Urinary bladder (tissue), 4 donors: ENCODE results near the gene FSTL5. TPM values are rescaled to one million over a fixed set of nuclear protein-coding genes. Genes with fewer than 3 reads are reported as not detected.

Experiments used
- DNase-seq: peaks from one replicate; pipeline ENCODE4 v3.0.0-alpha.2; 2015; ENCODE audit errors: extremely low spot score
- H3K27ac ChIP-seq: one replicate; pipeline ENCODE4 v1.5.1; 2013; ENCODE audit warnings: low read depth, mild to moderate bottlenecking, moderate library complexity
- H3K36me3 ChIP-seq: one replicate; pipeline ENCODE4 v1.6.1; 2013; ENCODE audit warnings: mild to moderate bottlenecking, moderate library complexity; ENCODE audit not compliant: insufficient read depth
- H3K4me1 ChIP-seq: one replicate; pipeline ENCODE4 v1.6.1; 2013; ENCODE audit warnings: mild to moderate bottlenecking, moderate library complexity; ENCODE audit not compliant: insufficient read depth
- H3K4me3 ChIP-seq: one replicate; pipeline ENCODE4 v1.5.1; 2013; ENCODE audit warnings: low read depth, low read length
- WGBS: extraction: QIAGEN DNeasy Blood & Tissue Kit; methylation state at CpG from one replicate; pipeline ENCODE4 v1.1.7; 2013; 5-methylcytosine and 5-hydroxymethylcytosine counted together
- polyA plus RNA-seq: library from polyadenylated mRNA; stranded (reverse); fragments of 200-250 nt; gene quantifications from one replicate; pipeline ENCODE4 v1.2.3, GENCODE V29; 2013
- total RNA-seq: library from RNA; depleted of rRNA; stranded (reverse); fragments of >200 nt; gene quantifications from one replicate; pipeline ENCODE4 v1.2.3, GENCODE V29; 2014
- donor health status: healthy with polysubstance abuse.
- donor health status: healthy.

Gene FSTL5
- total and polyA plus RNA-seq, 2 donors: 0.06 to 2.1 TPM

DNA sequence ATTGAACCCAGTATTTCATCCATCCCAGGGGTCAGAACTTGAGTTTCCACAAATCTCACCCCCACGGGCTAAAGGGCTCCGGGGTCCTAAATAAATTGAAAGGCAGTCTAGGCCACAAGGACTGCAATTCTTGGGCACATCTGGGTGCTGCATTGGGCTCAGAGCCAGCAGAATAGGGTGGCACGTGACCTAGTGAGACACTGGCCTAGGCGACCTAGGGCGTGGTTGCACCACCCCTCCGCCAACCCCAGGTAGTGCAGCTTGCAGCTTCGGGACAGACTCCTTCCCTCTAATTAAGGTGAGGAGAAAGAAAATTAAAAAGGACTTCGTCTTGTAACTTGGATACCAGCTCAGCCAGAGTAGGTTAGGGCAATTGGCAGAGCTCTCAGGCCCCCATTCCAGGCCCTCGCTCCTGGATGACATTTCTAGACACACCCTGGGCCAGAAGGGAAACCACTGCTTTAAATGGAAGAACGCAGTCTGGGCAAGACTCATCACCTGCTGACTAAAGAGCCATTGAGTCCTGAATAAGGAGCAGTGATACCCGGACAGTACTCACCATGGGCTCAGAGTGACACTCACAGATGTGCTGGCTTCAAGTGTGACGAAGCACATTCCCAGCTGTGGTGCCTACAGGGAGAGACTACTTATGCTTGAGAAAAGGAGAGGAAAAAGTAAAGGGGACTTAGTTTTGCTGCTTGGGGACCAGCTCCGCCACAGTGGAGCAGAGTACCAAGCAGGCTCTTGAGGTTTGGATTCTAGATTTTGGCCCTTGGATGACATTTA is 735.4 kb downstream of the FSTL5 start:
- Histone ChIP-seq H3K4me1 (no peaks in the 10 kb centered on the region), H3K27ac (no peak overlapping the region), H3K4me3 (no peak overlapping the region), H3K36me3 (no peaks in the 10 kb centered on the region)
- DNase-seq: no peak
- 94% methylated on average over 13 of the region's 13 CpGs for WGBS

GRCh38 chr4:161419822-161420221 is 744.0 kb downstream of the FSTL5 start:
- Histone ChIP-seq H3K36me3 (no peaks in the 10 kb centered on the region), H3K4me3 (no peak overlapping the region), H3K27ac (no peak overlapping the region), H3K4me1 (no peaks in the 10 kb centered on the region)
- no peak for DNase-seq
- WGBS: 61% methylated on average over 1 of the region's 1 CpG

DNA sequence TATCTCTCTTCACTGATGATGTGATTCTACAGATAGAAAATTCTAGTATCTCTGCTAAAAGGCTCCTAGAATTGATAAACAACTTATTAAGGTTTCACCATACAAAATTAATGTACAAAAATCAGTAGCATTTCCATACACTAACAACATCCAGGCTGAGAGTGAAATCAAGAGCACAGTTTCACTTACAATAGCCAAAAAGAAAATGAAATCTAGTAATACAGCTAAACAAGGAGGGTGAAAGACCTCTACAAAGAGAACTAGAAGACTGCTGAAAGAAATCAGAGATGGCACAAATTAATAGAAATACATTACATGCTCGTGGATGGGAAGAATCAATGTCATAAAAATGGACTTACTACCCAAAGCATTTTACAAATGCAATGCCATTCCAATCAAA is 751.9 kb downstream of the FSTL5 start:
- WGBS: 62% methylated on average over 1 of the region's 1 CpG
- Histone ChIP-seq H3K27ac (no peak overlapping the region), H3K36me3 (no peaks in the 10 kb centered on the region), H3K4me3 (no peak overlapping the region), H3K4me1 (no peaks in the 10 kb centered on the region)
- DNase-seq: no peak

DNA sequence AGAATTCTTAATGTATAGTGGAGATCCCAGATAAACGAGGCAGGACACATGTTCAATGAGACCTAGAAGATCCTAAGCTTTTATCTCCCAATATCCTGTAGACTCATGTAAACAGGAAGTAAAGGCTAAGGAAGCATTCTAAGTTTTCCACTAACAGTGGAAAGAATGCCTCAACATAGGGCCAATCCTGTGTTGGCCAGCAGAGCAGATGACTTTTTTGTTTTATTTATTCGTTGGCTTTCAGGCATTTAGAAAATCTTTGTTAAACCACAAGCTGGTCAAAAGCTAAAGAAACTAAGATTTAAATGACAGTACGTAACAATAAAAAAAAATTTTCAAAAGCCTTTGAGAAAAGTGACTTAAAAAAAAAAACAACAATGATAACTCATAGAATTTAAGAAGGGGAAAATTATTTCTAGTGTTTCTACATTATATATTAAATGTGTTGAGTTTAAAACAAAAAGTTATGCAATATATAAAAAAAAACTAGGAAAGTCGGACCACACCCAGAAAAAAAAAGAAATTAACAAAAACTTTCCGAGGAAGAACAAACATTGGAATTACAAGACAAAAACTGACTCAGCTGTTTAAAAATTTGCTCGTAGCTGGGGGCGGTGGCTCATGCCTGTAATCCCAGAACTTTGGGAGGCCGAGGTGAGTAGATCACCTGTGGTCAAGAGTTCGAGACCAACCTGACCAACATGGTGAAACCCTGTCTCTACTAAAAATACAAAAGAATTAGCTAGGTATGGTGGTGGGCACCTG is 759.3 kb downstream of the FSTL5 start:
- Histone ChIP-seq H3K36me3 (no peaks in the 10 kb centered on the region), H3K4me1 (no peaks in the 10 kb centered on the region), H3K4me3 (no peak overlapping the region), H3K27ac (no peak overlapping the region)
- DNase-seq: no peak
- 73% methylated on average over 9 of the region's 9 CpGs for WGBS

- Histone ChIP-seq H3K4me3 (no peak overlapping the region), H3K36me3 (no peaks in the 10 kb centered on the region), H3K27ac (no peak overlapping the region), H3K4me1 (no peaks in the 10 kb centered on the region)
- 87% methylated on average over 3 of the region's 3 CpGs for whole genome bisulfite sequencing
- DNase-seq: no peak
Observed at GRCh38 chr4:161403781-161404180, 760.0 kb downstream of the FSTL5 start.

DNA sequence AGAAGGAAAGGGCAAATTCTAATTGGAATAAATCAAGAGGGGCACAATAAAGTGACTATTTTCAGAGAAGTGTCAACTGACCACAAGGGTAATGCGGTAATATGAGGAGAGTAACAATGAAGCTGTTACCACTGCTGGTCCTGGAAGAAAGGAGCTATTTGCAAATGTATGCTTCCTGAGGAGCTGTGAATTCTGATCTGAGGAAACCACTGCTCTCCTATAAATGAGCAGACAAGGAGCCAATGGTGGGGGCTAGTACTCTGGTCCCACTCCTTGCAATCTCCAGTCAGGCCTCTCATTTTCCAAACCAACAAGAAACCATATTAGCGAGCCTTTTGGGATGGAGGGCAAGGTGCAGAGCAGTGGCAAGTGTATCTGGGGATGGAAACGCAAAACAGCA is 770.2 kb downstream of the FSTL5 start:
- WGBS: 72% methylated on average over 3 of the region's 3 CpGs
- H3K27ac ChIP-seq: no peak overlapping the region
- H3K4me3 ChIP-seq: no peak overlapping the region
- no peaks in the 10 kb centered on the region for H3K4me1 ChIP-seq
- no peaks in the 10 kb centered on the region for H3K36me3 ChIP-seq
- DNase-seq: no peak

- Histone ChIP-seq H3K36me3 (no peaks in the 10 kb centered on the region), H3K4me1 (peaks cover 2% of the 10 kb centered on the region), H3K27ac (no peak overlapping the region), H3K4me3 (no peak overlapping the region)
- DNase-seq: no peak
- WGBS: 94% methylated on average over 6 of the region's 6 CpGs
Observed at GRCh38 chr4:161382655-161383054, 781.1 kb downstream of the FSTL5 start.

DNA sequence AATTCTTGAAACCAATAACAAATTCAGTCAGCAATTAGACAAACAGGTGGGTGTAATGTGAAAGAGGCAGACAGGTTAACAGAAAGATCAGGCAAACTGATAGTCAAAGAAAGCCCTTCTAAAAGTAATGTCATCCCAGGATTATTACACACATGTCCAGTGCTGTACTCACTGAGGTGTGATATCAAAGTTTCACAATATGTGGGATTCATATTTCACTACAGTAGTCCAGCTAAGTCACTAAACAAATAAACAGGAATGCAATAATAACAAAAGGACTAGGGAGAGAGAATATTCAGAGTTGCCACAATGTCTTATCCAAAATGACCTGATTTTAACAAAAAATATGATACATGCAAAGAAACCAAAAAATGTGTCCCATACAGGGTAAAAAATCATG is 787.5 kb downstream of the FSTL5 start:
- H3K27ac ChIP-seq: no peak overlapping the region
- no peaks in the 10 kb centered on the region for H3K36me3 ChIP-seq
- peaks cover 2% of the 10 kb centered on the region for H3K4me1 ChIP-seq
- no peak overlapping the region for H3K4me3 ChIP-seq
- DNase-seq: no peak

DNA sequence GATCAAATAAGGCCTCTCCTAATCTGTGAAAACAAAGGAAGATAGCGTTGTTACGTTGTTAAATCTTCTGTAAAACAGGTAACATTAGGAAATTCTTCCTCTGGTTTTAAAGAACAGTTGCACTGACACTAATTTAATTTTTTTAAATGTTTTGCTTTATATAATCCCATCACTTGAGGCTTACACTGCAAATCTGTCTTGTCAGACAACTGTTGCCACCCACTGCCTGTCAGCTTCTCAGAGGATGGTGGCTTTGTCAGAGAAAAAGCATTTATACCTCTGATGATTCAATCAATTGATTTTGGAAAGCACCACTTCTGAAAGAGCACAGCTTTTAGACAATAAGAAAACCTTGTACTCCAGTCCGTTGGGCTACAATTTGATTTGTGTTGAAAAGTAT is 799.1 kb downstream of the FSTL5 start:
- H3K36me3 ChIP-seq: no peaks in the 10 kb centered on the region
- WGBS: 65% methylated on average over 3 of the region's 3 CpGs
- H3K4me1 ChIP-seq: no peaks in the 10 kb centered on the region
- H3K27ac ChIP-seq: no peak overlapping the region
- H3K4me3 ChIP-seq: no peak overlapping the region
- DNase-seq: no peak

DNA sequence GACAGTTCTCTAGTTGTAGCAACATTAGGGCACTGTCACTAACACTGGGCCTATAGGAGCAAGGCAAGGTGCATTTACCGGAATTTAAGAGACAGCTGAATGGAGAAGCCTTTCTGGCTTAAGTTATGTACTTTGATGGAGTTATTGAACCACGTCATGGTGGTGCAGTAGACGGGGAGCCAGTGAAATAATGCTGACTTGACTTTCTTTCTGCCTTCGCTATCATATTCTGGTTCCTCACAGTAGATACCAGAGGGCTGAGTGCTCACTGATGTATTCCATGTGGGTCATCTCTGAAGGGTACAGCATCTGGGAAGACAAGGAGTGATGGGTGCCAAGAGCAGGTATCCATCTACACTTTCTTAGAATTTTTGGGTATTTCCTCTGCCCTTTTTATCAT is 802.8 kb downstream of the FSTL5 start:
- 89% methylated on average over 4 of the region's 4 CpGs for WGBS
- Histone ChIP-seq H3K4me1 (no peaks in the 10 kb centered on the region), H3K4me3 (no peak overlapping the region), H3K27ac (no peak overlapping the region), H3K36me3 (no peaks in the 10 kb centered on the region)
- DNase-seq: no peak

DNA sequence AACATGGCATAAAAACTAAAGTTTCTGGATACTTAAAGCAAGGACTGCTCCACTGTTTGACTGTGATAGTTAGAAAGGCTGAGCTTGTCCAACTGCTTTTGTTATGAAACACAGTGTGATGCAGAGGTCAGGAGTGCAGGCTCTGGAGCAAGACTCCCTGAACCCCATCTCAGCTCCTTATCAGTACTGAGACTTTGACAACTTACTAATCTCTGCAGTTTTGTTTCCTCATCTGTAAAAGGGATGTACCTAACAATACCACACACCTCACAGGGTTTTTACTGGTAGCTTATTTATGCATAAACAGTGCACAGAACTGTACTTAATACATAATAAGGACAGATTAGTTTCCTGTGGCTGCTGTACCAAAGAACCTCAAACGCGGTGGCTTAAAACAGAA is 804.3 kb downstream of the FSTL5 start:
- Histone ChIP-seq H3K36me3 (no peaks in the 10 kb centered on the region), H3K4me3 (no peak overlapping the region), H3K4me1 (no peaks in the 10 kb centered on the region), H3K27ac (no peak overlapping the region)
- 87% methylated on average over 2 of the region's 2 CpGs for WGBS
- DNase-seq: no peak

DNA sequence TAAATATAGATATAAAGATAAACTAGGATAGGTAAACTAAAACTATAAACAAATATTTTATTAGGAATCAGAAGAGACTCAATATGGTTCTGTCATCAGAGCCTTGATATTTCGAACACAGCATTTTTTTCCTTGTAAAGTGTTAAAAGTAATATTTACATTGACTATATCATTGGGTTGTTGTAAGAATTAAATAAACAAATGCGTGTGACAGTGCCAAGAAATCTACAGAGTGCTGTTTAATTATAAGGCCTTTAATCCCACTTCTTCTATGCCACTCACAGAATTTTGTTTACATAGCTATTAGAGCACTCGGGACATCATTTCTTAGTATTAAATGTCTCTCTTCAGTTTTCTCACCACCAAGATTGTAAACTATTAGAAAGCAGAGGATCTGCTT is 807.4 kb downstream of the FSTL5 start:
- no peak overlapping the region for H3K27ac ChIP-seq
- 50% methylated on average over 3 of the region's 3 CpGs for WGBS
- no peak for DNase-seq
- H3K36me3 ChIP-seq: no peaks in the 10 kb centered on the region
- no peak overlapping the region for H3K4me3 ChIP-seq
- no peaks in the 10 kb centered on the region for H3K4me1 ChIP-seq

DNA sequence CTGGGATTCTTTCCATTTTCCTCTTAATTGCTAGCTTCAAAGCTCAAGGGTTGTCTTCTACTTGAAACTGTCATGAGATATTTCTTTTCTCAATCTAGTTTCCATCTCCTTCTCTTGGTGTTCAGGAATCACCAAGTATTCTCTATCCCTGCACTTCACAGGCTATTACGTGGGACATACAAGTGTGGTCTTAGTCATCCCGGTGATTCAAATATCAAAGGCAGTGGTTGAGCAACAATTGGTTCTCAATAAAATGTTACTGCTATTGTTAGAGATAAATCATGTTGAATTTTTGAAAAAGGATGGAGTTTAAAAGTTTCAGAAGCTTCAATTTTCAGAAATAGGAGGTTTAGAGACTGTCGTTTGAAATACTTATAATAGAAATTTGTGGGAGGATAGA is 812.9 kb downstream of the FSTL5 start:
- Histone ChIP-seq H3K4me1 (no peaks in the 10 kb centered on the region), H3K36me3 (no peaks in the 10 kb centered on the region), H3K4me3 (no peak overlapping the region), H3K27ac (no peak overlapping the region)
- 88% methylated on average over 3 of the region's 3 CpGs for WGBS
- DNase-seq: no peak

DNA sequence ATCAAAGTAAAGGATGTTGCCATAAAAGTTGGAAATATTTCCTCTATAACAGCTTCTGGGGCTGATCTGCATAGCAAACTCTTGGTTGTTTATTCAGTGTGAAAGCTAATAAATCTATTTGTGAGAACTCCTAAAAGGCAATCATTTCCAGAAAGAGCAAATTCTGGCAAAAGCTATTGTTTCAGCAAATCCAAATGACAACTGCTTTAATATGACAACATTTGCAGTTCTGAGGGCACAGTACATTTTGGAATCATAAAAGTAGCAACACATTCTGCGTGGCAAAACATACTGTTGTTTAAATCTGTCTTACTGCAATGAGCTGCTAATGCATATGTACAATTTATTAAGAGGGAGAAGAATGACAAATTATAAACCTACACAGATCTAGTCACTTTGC is 818.1 kb downstream of the FSTL5 start:
- no peak for DNase-seq
- H3K36me3 ChIP-seq: no peaks in the 10 kb centered on the region
- H3K4me3 ChIP-seq: no peak overlapping the region
- WGBS: 54% methylated on average over 1 of the region's 1 CpG
- H3K4me1 ChIP-seq: no peaks in the 10 kb centered on the region
- H3K27ac ChIP-seq: no peak overlapping the region
